ENCODE results near the gene FUT6.
"Not testable (repeated sequence)": the region's sequence is repeated elsewhere in the genome, so short reads cannot be mapped to it uniquely, and the experiment has no call there.

The FUT6 gene

GRCh38 chr19:5784581-5785147 lies 54.8 kb downstream of the FUT6 start, which contains the start of gene PRR22:
TSS of gene PRR22 (minus strand) at chr19:5784746. CDS start at chr19:5784660, 86 bp downstream.
- no peak for DNase-seq

GRCh38 chr19:5782945-5783919 lies 56.3 kb downstream of the FUT6 start:
- DNase-seq: no peak

GRCh38 chr19:5782322-5782721 lies 57.2 kb downstream of the FUT6 start:
- no peak for DNase-seq

GRCh38 chr19:5780916-5781315 lies 58.6 kb downstream of the FUT6 start:
- DNase-seq: not testable (repeated sequence)

Measured in NCI-H446 treated with DMSO at 0.1 percent for 48 hours (cell line).